GM23338 (cell line): ENCODE measurements around the gene RTF1.

ENCODE experiments used
- JUNB ChIP-seq: IDR thresholded peaks from one replicate; pipeline ENCODE4 v1.6.1; 2016; ENCODE audit warnings: antibody characterized with exemption; ENCODE audit not compliant: unreplicated experiment
- POLR2AphosphoS5 ChIP-seq: IDR thresholded peaks from 2 replicates; pipeline ENCODE4 v1.6.1; 2016; ENCODE audit warnings: antibody characterized with exemption, low read depth
- ZNF114 ChIP-seq: fragments of 250-450 bp; sonication (Bioruptor Pico); IDR thresholded peaks from 2 replicates; pipeline ENCODE4 v1.5.0; 2020; ENCODE audit warnings: mild to moderate bottlenecking, moderate library complexity
- TF ChIP-seq, protein P1 (sequence below), 2 experiments: fragments of 200-600 bp in 1 of 2; sonication (generic) in 1 of 2; conservative IDR thresholded peaks; 2 replicates each; pipeline versions ENCODE4 v1.5.1 to v1.6.1; 2016 to 2017; ENCODE audit warnings: antibody characterized with exemption in 2 of 2, low read depth in 2 of 2, mild to moderate bottlenecking in 2 of 2, moderate library complexity in 1 of 2
- TF ChIP-seq, protein P2 (sequence below): fragments of 250-450 bp; sonication (Bioruptor Pico); IDR thresholded peaks from 2 replicates; pipeline ENCODE4 v1.5.0; 2020; ENCODE audit warnings: mild to moderate bottlenecking, moderate library complexity

DNA sequence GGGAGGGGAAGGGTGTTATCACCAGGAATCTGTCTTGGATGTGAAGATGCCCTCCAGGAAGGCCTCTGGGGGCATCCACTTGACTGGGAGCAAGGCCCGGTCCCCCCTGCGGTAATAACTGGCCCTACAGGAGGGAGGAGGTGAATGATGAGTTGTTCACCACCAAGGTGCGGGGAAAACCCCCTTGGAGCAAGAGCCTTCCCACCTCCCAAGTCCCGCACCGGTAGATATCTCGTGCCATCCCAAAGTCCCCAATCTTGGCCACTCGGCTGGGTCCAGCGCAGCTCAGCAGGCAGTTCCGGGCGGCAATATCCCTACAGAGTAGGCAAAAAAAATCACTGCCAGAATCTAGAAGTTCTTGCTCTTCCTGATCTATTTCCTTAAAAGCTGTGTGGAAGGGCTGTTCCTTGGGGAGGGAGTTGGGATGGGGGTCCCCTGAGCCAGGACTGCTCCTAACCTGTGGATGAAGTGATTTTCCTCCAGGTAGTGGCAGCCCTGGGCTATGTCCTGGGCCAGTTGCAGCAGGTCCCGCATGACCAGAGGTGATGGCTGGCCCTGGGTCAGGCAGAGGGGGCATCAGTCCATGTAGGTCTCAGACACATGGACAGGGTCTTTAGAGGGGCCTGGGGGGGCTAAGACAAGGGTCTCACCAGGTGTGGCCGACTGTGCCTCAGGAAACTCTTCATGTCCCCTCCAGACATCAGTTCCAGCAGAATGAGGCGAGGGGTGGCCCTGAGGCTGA is 88.0 kb downstream of the RTF1 start:
- TF ChIP-seq, protein P1, sequence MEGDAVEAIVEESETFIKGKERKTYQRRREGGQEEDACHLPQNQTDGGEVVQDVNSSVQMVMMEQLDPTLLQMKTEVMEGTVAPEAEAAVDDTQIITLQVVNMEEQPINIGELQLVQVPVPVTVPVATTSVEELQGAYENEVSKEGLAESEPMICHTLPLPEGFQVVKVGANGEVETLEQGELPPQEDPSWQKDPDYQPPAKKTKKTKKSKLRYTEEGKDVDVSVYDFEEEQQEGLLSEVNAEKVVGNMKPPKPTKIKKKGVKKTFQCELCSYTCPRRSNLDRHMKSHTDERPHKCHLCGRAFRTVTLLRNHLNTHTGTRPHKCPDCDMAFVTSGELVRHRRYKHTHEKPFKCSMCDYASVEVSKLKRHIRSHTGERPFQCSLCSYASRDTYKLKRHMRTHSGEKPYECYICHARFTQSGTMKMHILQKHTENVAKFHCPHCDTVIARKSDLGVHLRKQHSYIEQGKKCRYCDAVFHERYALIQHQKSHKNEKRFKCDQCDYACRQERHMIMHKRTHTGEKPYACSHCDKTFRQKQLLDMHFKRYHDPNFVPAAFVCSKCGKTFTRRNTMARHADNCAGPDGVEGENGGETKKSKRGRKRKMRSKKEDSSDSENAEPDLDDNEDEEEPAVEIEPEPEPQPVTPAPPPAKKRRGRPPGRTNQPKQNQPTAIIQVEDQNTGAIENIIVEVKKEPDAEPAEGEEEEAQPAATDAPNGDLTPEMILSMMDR (conservative IDR thresholded peaks at IDR 0.05; ENCODE audit: low read depth in 2 of 2), result no peak
- TF ChIP-seq POLR2AphosphoS5 (no peak), JUNB (no peak), ZNF114 (CRISPR knock-in tag) (no peak)
- TF ChIP-seq, protein P2, sequence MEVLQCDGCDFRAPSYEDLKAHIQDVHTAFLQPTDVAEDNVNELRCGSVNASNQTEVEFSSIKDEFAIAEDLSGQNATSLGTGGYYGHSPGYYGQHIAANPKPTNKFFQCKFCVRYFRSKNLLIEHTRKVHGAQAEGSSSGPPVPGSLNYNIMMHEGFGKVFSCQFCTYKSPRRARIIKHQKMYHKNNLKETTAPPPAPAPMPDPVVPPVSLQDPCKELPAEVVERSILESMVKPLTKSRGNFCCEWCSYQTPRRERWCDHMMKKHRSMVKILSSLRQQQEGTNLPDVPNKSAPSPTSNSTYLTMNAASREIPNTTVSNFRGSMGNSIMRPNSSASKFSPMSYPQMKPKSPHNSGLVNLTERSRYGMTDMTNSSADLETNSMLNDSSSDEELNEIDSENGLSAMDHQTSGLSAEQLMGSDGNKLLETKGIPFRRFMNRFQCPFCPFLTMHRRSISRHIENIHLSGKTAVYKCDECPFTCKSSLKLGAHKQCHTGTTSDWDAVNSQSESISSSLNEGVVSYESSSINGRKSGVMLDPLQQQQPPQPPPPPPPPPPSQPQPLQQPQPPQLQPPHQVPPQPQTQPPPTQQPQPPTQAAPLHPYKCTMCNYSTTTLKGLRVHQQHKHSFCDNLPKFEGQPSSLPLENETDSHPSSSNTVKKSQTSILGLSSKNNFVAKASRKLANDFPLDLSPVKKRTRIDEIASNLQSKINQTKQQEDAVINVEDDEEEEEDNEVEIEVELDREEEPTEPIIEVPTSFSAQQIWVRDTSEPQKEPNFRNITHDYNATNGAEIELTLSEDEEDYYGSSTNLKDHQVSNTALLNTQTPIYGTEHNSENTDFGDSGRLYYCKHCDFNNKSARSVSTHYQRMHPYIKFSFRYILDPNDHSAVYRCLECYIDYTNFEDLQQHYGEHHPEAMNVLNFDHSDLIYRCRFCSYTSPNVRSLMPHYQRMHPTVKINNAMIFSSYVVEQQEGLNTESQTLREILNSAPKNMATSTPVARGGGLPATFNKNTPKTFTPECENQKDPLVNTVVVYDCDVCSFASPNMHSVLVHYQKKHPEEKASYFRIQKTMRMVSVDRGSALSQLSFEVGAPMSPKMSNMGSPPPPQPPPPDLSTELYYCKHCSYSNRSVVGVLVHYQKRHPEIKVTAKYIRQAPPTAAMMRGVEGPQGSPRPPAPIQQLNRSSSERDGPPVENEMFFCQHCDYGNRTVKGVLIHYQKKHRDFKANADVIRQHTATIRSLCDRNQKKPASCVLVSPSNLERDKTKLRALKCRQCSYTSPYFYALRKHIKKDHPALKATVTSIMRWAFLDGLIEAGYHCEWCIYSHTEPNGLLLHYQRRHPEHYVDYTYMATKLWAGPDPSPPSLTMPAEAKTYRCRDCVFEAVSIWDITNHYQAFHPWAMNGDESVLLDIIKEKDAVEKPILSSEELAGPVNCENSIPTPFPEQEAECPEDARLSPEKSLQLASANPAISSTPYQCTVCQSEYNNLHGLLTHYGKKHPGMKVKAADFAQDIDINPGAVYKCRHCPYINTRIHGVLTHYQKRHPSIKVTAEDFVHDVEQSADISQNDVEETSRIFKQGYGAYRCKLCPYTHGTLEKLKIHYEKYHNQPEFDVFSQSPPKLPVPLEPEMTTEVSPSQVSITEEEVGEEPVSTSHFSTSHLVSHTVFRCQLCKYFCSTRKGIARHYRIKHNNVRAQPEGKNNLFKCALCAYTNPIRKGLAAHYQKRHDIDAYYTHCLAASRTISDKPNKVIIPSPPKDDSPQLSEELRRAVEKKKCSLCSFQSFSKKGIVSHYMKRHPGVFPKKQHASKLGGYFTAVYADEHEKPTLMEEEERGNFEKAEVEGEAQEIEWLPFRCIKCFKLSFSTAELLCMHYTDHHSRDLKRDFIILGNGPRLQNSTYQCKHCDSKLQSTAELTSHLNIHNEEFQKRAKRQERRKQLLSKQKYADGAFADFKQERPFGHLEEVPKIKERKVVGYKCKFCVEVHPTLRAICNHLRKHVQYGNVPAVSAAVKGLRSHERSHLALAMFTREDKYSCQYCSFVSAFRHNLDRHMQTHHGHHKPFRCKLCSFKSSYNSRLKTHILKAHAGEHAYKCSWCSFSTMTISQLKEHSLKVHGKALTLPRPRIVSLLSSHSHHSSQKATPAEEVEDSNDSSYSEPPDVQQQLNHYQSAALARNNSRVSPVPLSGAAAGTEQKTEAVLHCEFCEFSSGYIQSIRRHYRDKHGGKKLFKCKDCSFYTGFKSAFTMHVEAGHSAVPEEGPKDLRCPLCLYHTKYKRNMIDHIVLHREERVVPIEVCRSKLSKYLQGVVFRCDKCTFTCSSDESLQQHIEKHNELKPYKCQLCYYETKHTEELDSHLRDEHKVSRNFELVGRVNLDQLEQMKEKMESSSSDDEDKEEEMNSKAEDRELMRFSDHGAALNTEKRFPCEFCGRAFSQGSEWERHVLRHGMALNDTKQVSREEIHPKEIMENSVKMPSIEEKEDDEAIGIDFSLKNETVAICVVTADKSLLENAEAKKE (CRISPR knock-in tag), result no peak
